Measurements from ENCODE around the gene PALLD.
"Not testable (repeated sequence)": the region's sequence is repeated elsewhere in the genome, so short reads cannot be mapped to it uniquely, and the experiment has no call there.

Gene PALLD

GRCh38 chr4:168678751-168679366 lies 182.0 kb downstream of the PALLD start:
- DNase-seq (ENCODE audit: low read depth) = no peak

- no peak for DNase-seq (ENCODE audit: low read depth)
Measured at GRCh38 chr4:168679397-168679796, 182.5 kb downstream of the PALLD start.

GRCh38 chr4:168679819-168680218 lies 183.0 kb downstream of the PALLD start:
- no peak for DNase-seq (ENCODE audit: low read depth)

GRCh38 chr4:168682898-168683500 lies 186.1 kb downstream of the PALLD start:
- no peak for DNase-seq (ENCODE audit: low read depth)

- DNase-seq (ENCODE audit: low read depth) = no peak
Measured at GRCh38 chr4:168683595-168683994, 186.7 kb downstream of the PALLD start.

- DNase-seq (ENCODE audit: low read depth) = no peak
Measured at GRCh38 chr4:168685136-168685809, 188.4 kb downstream of the PALLD start.

- no peak for DNase-seq (ENCODE audit: low read depth)
Measured at GRCh38 chr4:168688584-168688983, 191.7 kb downstream of the PALLD start.

GRCh38 chr4:168689791-168690190 lies 192.9 kb downstream of the PALLD start:
- no peak for DNase-seq (ENCODE audit: low read depth)

- DNase-seq (ENCODE audit: low read depth) = no peak
Measured at GRCh38 chr4:168690199-168690598, 193.3 kb downstream of the PALLD start.

GRCh38 chr4:168691631-168692369 lies 194.9 kb downstream of the PALLD start:
- DNase-seq (ENCODE audit: low read depth) = no peak

- DNase-seq (ENCODE audit: low read depth) = no peak
Measured at GRCh38 chr4:168693750-168694490, 197.1 kb downstream of the PALLD start.

- no peak for DNase-seq (ENCODE audit: low read depth)
Measured at GRCh38 chr4:168694667-168695066, 197.8 kb downstream of the PALLD start.

- no peak for DNase-seq (ENCODE audit: low read depth)
Measured at GRCh38 chr4:168695288-168695687, 198.4 kb downstream of the PALLD start.

GRCh38 chr4:168696280-168696679 lies 199.4 kb downstream of the PALLD start:
- no peak for DNase-seq (ENCODE audit: low read depth)

- no peak for DNase-seq (ENCODE audit: low read depth)
Measured at GRCh38 chr4:168696826-168697225, 200.0 kb downstream of the PALLD start.

GRCh38 chr4:168699224-168699878 lies 202.5 kb downstream of the PALLD start:
- no peak for DNase-seq (ENCODE audit: low read depth)

GRCh38 chr4:168701061-168701460 lies 204.2 kb downstream of the PALLD start:
- no peak for DNase-seq (ENCODE audit: low read depth)

- DNase-seq (ENCODE audit: low read depth) = not testable (repeated sequence)
Measured at GRCh38 chr4:168702581-168703087, 205.8 kb downstream of the PALLD start.

GRCh38 chr4:168705121-168705520 lies 208.3 kb downstream of the PALLD start:
- no peak for DNase-seq (ENCODE audit: low read depth)

GRCh38 chr4:168707205-168707604 lies 210.4 kb downstream of the PALLD start:
- DNase-seq (ENCODE audit: low read depth) = no peak

GRCh38 chr4:168708108-168708507 lies 211.3 kb downstream of the PALLD start:
- no peak for DNase-seq (ENCODE audit: low read depth)

Data from stimulated activated CD8-positive, alpha-beta memory T cell treated with anti-CD3 and anti-CD28 coated beads, Interleukin-4, amount 100 ng/mL, for 24 hours (primary cell).